Amniotic stem cell (primary cell): Measurements from ENCODE around the gene RIMS3.
"Not testable (repeated sequence)": the region's sequence is repeated elsewhere in the genome, so short reads cannot be mapped to it uniquely, and the experiment has no call there.

ENCODE experiments used
- DNase-seq: peaks from one replicate; lab custom pipeline; 2025; lab: John Stamatoyannopoulos, UW

Gene RIMS3

DNA sequence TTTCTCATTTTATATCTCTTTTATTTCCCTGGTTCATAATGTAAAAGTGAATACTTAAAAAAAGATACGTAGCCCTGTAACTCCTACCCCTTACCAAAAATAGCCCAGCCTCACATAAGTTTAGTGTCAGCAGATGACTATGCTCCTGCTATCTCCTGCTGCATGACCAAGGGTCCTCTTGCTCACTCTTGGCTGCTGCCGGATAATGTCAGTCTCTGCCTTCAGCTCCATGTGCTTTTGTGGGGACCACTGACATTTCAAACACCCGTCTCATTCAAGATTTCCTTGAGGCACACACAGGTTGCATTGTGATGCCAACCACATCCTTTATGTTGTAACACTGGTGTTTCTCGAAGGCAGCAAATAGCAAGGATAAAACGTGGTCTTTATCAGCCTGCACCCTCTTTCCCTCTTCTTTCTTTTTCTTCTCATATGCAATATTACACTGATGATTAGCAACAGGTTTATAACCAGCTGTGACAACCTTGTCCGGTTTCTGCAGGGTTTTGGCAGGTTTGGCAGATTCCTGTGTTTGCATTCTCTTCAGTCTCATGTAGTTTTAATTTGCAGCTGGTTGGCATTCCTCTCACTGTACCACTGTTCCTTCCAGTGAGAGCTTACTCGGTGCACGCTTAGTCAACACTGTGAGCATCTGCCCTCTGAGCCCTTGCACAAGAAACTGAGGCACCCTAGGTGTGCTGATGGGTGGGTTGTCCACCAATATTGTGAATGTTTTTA, 71.9 kb downstream of the RIMS3 start:
- DNase-seq: no peak

DNA sequence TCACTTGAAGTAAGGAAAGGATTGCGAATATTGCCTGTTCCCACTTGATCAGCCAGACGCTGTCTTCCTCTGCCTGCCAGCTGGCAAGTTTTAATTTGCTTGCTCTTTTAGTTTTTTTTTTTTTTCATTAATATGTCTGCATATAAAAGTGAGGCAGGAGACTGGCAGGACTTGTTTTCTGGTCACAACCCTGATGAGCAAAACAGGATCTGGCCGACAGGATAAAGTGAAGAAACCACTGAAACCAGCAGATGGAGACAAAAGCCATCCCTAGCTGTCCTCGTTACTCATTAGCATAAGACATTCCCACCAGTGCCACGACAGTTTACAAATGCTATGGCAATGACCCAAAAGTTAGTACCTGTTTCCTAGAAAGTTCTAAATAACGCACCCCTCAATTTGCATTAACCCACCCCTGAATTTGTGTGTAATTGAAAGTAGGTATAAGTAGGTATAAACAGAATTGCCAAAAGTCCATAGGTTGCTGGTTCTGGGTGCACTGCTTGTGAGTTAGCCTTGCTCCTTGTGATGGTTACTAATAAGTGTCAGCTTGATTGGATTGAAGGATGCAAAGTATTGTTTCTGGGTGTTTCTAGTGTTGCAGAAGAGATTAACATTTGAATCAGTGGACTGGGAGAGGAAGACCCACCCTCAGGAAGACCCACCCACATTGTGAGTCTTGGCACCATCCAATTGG, 73.2 kb downstream of the RIMS3 start:
- no peak for DNase-seq

DNA sequence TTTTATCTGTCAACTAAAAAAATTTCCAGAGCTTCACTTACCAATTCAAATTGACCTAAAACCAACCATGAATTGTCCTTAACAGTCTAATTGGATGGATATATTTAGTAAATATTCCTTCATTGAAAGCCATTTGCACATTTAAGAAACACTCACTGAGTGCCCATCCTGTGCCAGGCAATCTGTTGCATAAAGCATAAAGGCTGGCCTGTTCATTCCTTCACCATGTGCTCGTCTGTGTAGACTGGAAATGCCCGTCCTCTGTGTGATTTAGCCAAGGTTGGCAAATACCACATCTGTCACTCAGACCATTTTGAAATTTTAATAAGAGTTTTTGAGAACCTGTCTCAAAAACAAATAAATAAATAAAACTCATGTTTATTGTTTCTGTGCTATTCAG, 76.9 kb downstream of the RIMS3 start:
- no peak for DNase-seq

DNA sequence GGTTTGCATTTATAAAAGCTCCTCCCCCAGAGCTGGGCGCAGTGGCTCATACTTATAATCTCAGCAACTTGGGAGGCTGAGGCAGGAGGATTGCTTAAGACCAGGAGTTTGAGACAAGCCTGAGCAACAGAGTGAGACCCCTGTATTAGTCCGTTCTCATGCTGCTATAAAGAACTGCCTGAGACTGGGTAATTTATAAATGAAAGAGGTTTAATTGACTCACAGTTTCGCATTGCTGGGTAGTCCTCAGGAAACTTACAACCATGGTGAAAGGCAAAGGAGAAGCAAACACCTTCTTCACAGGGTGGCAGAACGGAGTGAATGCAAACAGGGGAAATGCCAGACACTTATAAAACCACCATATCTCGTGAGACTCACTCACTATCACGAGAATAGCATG, 81.5 kb downstream of the RIMS3 start:
- no peak for DNase-seq

DNA sequence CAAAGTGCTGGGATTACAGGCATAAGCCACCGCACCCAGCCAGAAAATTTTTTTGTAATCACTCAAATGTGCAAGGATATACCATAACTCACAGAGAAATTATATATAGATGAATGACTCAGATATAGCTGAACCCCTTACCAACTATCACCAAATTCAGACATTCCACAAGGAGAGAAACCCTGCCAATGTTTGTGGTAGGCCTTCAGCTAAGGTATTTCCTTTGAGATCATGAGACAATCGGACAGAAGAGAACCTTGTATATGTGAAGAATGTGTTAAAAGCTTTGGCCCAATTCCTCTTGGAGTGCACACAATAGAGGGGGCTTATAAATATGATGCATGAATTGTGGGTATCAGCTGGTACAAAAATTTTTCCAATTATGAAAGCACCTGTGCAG, 83.4 kb downstream of the RIMS3 start:
- no peak for DNase-seq

DNA sequence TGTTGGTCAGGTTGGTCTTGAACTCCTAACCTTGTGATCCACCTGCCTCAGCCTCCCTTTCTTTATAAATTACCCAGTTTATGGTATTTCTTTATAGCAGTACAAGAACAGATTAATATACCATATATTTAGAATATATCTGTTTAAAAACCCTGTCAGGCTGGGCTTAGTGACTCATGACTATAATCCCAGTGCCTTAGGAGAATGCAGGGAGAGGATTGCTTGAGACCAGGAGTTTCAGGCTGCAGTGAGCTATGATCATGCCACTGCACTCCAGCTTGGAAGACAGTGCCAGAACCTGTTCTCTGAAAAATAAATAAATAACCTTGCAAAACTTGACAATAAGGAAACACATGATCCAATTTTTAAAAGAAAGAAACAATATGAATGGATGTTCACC, 90.1 kb downstream of the RIMS3 start:
- no peak for DNase-seq

DNA sequence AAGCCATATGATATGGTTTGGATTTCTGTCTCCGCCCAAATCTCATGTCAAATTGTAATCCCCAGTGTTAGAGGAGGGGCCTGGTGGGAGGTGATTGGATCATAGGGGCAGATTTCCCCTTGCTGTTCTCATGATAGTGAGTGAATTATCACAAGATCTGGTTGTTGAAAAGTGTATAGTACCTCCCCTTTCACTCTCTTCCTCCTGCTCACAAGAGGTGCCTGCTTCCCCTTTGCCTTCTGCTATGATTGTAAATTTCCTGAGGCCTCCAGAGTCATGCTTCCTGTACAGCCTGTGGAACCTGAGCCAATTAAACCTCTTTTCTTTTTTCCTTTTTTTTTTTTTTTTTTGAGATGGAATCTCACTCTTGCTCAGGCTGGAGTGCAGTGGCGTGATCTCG, 90.7 kb downstream of the RIMS3 start:
- DNase-seq: not testable (repeated sequence)
